Thymus (tissue), 11 donors: ENCODE data around the gene ERC2. TPM values are rescaled to one million over a fixed set of nuclear protein-coding genes. Genes with fewer than 3 reads are reported as not detected.

Experiments used
- DNase-seq, 9 donors: peaks; one replicate each; pipeline ENCODE4 v3.0.0-alpha.2; 2013; ENCODE audit warnings: low spot score in 9 of 9, low read depth in 6 of 9, missing footprints in 1 of 9
- H3K27ac ChIP-seq, 2 donors: one replicate each; pipeline ENCODE4 v1.5.1; 2013; ENCODE audit warnings: control low read depth in 1 of 2, low read depth in 1 of 2, low read length in 1 of 2, mild to moderate bottlenecking in 1 of 2, moderate library complexity in 1 of 2
- H3K27me3 ChIP-seq, 2 donors: one replicate each; pipeline ENCODE4 v1.5.1; 2013; ENCODE audit warnings: low read length in 1 of 2; ENCODE audit not compliant: control insufficient read depth in 2 of 2, insufficient read depth in 1 of 2
- H3K36me3 ChIP-seq, 2 donors: one replicate each; pipeline ENCODE4 v1.5.1; 2013; ENCODE audit warnings: low read length in 1 of 2, mild to moderate bottlenecking in 1 of 2, moderate library complexity in 1 of 2; ENCODE audit not compliant: control insufficient read depth in 2 of 2, insufficient read depth in 2 of 2
- H3K4me1 ChIP-seq, 2 donors: one replicate each; pipeline ENCODE4 v1.5.1; 2013; ENCODE audit warnings: low read length in 2 of 2; ENCODE audit not compliant: control insufficient read depth in 2 of 2, insufficient read depth in 2 of 2
- H3K4me3 ChIP-seq, 2 donors: one replicate each; pipeline ENCODE4 v1.5.1; 2013; ENCODE audit warnings: low read length in 2 of 2, control low read depth in 1 of 2, mild to moderate bottlenecking in 1 of 2
- H3K9me3 ChIP-seq, 2 donors: one replicate each; pipeline ENCODE4 v1.5.1; 2013; ENCODE audit warnings: low read length in 1 of 2, mild to moderate bottlenecking in 1 of 2; ENCODE audit not compliant: control insufficient read depth in 2 of 2, insufficient read depth in 1 of 2
- WGBS: extraction: QIAGEN DNeasy Blood & Tissue Kit; methylation state at CpG from one replicate; pipeline ENCODE4 v1.1.7; 2013; 5-methylcytosine and 5-hydroxymethylcytosine counted together
- polyA plus RNA-seq: library from polyadenylated mRNA; stranded (reverse); fragments of 200-250 nt; gene quantifications from one replicate; pipeline ENCODE4 v1.2.3, GENCODE V29; 2013
- total RNA-seq: library from RNA; stranded (reverse); fragments of 120-200 nt; gene quantifications from one replicate; pipeline ENCODE4 v1.2.4, GENCODE V29; 2013
- donor health status: healthy.

The ERC2 gene
- total and polyA plus RNA-seq, 2 donors: 0.28 to 0.50 TPM

GRCh38 chr3:55823829-55824228 is 644.4 kb downstream of the ERC2 start:
- no peaks in the 10 kb centered on the region for H3K27me3 ChIP-seq
- H3K27ac ChIP-seq: no peak overlapping the region
- 98% methylated on average over 1 of the region's 1 CpG for WGBS
- H3K36me3 ChIP-seq: no peaks in the 10 kb centered on the region
- H3K9me3 ChIP-seq: no peaks in the 10 kb centered on the region
- DNase-seq: no peak
- H3K4me1 ChIP-seq: no peaks in the 10 kb centered on the region
- H3K4me3 ChIP-seq: no peak overlapping the region

DNA sequence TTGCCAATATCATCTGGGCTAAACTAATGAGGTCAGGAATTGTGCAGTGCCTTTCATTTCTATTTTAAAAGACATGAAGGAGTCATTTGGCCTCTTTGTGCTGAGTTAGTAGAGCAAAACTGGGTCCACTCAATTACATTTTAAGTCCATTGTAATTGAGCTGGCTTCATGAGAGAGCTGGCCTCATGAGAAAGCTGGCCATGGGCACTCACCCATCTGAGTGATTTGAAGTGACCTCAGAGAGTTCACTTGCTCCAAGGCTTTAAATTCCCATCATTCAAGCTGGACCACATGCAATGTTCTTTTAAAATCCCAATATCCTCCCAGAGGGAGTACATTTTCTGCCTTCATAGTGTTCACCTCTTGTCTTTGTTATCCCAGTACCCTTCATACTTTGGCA is 645.3 kb downstream of the ERC2 start:
- no peak for DNase-seq
- no peaks in the 10 kb centered on the region for H3K4me1 ChIP-seq
- no peak overlapping the region for H3K4me3 ChIP-seq
- no peak overlapping the region for H3K27ac ChIP-seq
- H3K27me3 ChIP-seq: no peaks in the 10 kb centered on the region
- no peaks in the 10 kb centered on the region for H3K9me3 ChIP-seq
- no peaks in the 10 kb centered on the region for H3K36me3 ChIP-seq

DNA sequence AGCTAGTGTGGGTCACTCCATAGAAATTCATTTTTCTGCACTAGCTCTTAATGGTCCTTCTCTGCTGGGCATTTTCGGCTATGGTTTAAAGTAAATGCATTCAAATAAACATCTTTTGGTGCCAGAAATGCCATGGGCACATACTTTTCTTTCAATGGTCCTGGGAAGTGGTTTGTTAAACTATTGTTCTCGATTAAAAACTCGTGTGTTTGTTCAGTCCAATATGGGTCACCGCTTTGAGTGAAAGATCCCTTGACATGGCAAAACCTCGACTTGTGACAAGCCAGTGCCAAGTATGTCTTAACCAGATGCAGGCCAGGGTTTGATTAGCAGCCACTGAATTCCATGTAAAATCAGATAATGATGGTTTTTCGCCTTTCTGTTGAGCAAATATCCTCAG is 649.3 kb downstream of the ERC2 start:
- WGBS: 93% methylated on average over 6 of the region's 6 CpGs
- DNase-seq: no peak

DNA sequence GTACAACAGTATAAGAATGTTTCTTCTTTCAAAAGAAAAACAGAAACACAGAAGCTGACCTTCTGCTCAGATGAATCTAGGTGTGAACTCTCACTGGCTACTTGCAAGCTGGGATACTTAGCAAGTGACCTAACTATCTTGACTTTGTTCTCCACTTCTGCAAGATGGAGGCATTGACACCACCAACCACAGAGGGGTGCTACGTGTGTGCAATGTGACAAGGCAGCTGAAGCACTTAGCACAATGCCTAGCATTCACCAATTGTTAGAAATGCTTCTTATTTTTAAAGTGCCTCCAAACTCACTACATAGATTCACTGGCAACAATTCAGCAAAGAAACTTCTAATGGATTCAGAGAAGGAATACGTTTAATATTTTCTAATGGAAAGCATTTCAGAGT is 649.8 kb downstream of the ERC2 start:
- H3K27ac ChIP-seq: no peak overlapping the region
- no peaks in the 10 kb centered on the region for H3K4me1 ChIP-seq
- DNase-seq: no peak
- WGBS: 88% methylated on average over 2 of the region's 2 CpGs
- H3K9me3 ChIP-seq: no peaks in the 10 kb centered on the region
- H3K36me3 ChIP-seq: no peaks in the 10 kb centered on the region
- no peaks in the 10 kb centered on the region for H3K27me3 ChIP-seq
- H3K4me3 ChIP-seq: no peak overlapping the region

More for the DNA sequence above, 649.3 kb downstream of the ERC2 start:
- Histone ChIP-seq H3K9me3 (no peaks in the 10 kb centered on the region), H3K36me3 (no peaks in the 10 kb centered on the region), H3K4me3 (no peak overlapping the region), H3K27me3 (no peaks in the 10 kb centered on the region), H3K4me1 (no peaks in the 10 kb centered on the region), H3K27ac (no peak overlapping the region)

DNA sequence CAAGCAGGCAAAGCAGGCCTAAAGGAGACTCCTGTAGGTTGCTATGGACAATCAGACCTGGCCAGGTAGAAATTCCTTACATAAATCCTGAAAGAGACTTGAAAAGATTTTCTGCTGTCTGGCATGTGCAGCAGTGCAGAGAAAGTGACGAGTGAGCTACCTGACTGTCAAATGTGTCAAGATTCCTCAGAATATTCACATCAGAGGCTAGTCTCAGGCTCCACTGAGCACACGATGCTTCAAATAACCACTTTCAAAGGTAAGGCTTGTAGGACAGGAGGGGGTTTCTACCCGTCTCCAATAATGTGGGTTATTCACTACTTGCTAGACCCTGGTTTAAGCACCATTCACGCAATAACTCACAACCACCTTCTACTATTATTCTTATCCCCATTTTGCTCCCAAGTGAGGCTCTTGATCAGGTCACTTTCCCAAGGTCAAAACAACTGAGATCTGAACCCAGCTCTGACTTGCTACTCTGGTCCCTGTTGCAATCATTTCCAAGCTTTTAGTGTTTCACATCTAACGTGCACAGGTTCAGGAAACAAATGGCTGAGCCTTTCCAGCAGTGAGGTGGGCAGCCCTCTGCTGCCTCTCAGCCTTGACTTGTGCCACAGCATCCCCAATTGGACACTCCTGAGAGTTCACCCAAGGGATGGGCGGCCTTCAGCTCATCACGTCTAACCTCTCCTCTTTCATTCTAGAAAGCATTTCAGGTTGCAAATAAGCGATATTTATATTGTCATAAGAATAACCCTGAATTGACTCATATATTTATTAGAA is 651.3 kb downstream of the ERC2 start:
- no peaks in the 10 kb centered on the region for H3K36me3 ChIP-seq
- 93% methylated on average over 8 of the region's 8 CpGs for WGBS
- H3K27ac ChIP-seq: no peak overlapping the region
- no peak for DNase-seq
- no peak overlapping the region for H3K4me3 ChIP-seq
- no peaks in the 10 kb centered on the region for H3K27me3 ChIP-seq
- no peaks in the 10 kb centered on the region for H3K4me1 ChIP-seq
- no peaks in the 10 kb centered on the region for H3K9me3 ChIP-seq

- Histone ChIP-seq H3K9me3 (no peaks in the 10 kb centered on the region), H3K4me3 (no peak overlapping the region), H3K27ac (no peak overlapping the region), H3K36me3 (no peaks in the 10 kb centered on the region), H3K27me3 (no peaks in the 10 kb centered on the region), H3K4me1 (no peaks in the 10 kb centered on the region)
- WGBS: 91% methylated on average over 6 of the region's 6 CpGs
- no peak for DNase-seq
Measured at GRCh38 chr3:55815262-55815661, 653.0 kb downstream of the ERC2 start.

DNA sequence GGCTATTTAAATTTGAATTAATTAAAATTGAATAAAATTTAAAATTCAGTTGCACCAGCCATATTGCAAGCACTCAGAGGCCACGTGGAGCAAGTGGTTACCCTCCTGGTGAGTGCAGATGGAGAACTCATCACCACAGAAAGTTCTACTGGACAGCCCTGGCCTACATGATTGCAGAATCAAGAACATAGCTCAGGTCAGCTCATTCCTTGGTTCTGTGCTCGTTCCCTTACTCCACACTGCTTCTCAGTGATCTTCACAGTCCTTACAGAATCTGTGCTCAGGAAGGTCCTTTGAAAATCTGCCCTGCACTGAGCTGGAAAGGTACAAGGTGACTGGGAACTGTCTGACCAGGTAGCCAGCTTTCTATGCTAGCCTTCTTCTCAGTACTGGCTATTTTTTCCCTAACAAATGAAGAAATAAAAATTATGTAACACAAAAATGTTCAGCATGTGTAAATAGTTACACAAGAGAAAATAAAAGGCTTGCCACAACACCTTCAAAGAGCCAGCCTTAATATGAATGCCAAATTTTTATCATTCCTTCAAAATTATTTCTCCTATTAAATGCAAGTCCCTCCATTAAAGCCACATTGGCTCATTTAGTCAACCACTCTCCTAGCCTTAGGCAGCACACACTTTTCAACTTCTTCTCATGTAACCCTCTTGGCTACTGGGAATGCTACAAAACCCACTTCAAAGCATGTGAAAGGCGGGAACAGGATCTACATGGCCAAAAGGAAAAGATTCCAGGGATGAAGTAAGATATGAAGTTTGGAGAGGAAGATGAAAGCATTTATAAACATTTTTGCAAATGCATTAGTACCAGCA is 654.8 kb downstream of the ERC2 start:
- Histone ChIP-seq H3K36me3 (no peaks in the 10 kb centered on the region), H3K27ac (no peak overlapping the region), H3K27me3 (no peaks in the 10 kb centered on the region), H3K9me3 (no peaks in the 10 kb centered on the region), H3K4me3 (no peak overlapping the region), H3K4me1 (no peaks in the 10 kb centered on the region)
- 78% methylated on average over 3 of the region's 3 CpGs for WGBS
- no peak for DNase-seq

GRCh38 chr3:55812394-55813013 is 655.8 kb downstream of the ERC2 start:
- no peak overlapping the region for H3K4me3 ChIP-seq
- no peaks in the 10 kb centered on the region for H3K36me3 ChIP-seq
- no peaks in the 10 kb centered on the region for H3K9me3 ChIP-seq
- H3K27me3 ChIP-seq: no peaks in the 10 kb centered on the region
- DNase-seq: no peak
- H3K27ac ChIP-seq: no peak overlapping the region
- H3K4me1 ChIP-seq: no peaks in the 10 kb centered on the region
- 94% methylated on average over 5 of the region's 5 CpGs for WGBS

DNA sequence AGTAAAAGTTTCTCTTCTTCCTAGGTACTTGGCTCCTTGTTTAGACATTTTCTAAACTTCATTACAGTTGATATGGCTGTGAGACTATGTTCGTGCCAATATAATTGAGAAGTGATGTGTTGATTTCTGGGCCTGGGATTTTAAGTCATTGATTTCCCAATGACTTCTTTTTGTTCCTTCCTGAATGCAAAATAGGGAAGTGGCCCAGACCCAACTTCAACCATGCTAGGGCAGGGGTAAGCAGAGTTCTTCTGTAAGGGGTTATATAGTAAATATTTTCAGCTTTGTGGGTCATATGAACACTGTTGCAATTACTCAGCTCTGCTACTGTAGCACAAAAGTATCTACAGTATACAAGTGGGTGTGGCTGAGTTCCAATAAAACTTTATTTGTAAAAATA is 661.1 kb downstream of the ERC2 start:
- no peaks in the 10 kb centered on the region for H3K9me3 ChIP-seq
- H3K27me3 ChIP-seq: no peaks in the 10 kb centered on the region
- WGBS: 94% methylated on average over 1 of the region's 1 CpG
- H3K27ac ChIP-seq: no peak overlapping the region
- H3K36me3 ChIP-seq: no peaks in the 10 kb centered on the region
- DNase-seq: no peak
- no peak overlapping the region for H3K4me3 ChIP-seq
- no peaks in the 10 kb centered on the region for H3K4me1 ChIP-seq
